Colonic mucosa (tissue), 4 donors: ENCODE results near the gene C19orf44. TPM values are rescaled to one million over a fixed set of nuclear protein-coding genes. Genes with fewer than 3 reads are reported as not detected.

Experiments used
- DNase-seq: peaks from one replicate; pipeline ENCODE4 v3.0.0-alpha.2; 2020
- H3K27ac ChIP-seq: fragments of 200-600 bp; one replicate; pipeline ENCODE4 v1.8.0; 2021
- H3K27me3 ChIP-seq: fragments of 200-600 bp; one replicate; pipeline ENCODE4 v1.8.0; 2021
- H3K36me3 ChIP-seq: fragments of 200-600 bp; one replicate; pipeline ENCODE4 v1.8.0; 2021
- H3K4me1 ChIP-seq: fragments of 200-600 bp; one replicate; pipeline ENCODE4 v1.8.0; 2021; ENCODE audit warnings: mild to moderate bottlenecking
- H3K4me3 ChIP-seq: fragments of 200-600 bp; one replicate; pipeline ENCODE4 v1.8.0; 2021
- H3K9ac ChIP-seq, 2 donors: one replicate each; pipeline ENCODE4 v1.7.0; 2013; ENCODE audit warnings: control low read depth in 2 of 2, low read depth in 2 of 2, low read length in 2 of 2
- H3K9me3 ChIP-seq: fragments of 200-600 bp; one replicate; pipeline ENCODE4 v1.8.0; 2021
- CTCF ChIP-seq: fragments of 200-600 bp; IDR thresholded peaks from one replicate; pipeline ENCODE4 v1.8.0; 2022; ENCODE audit warnings: antibody characterized with exemption, mild to moderate bottlenecking
- intact Hi-C: fragments of 100-400 bp; cut with DNase I; formaldehyde crosslinking; loops from one replicate; pipeline ENCODE4 v1.14.1; 2022
- total RNA-seq, 2 donors: library from RNA; stranded (reverse); fragmentation: NEBNext Ultra II Directional in 1 of 2; extraction: Animal tissue kit (Norgen Biotek cat#: 25700) in 1 of 2; gene quantifications; one replicate each; pipeline ENCODE4 v1.2.1, GENCODE V29; 2021
- donor health status: healthy.
- donor health status: DM: no; HTN: no; CAD: no.
- donor health status: DM: no; HTN: no; CAD: no.

Gene C19orf44
- total RNA-seq, 2 donors from 2014 or later, result 2.4 to 3.2 TPM

DNA sequence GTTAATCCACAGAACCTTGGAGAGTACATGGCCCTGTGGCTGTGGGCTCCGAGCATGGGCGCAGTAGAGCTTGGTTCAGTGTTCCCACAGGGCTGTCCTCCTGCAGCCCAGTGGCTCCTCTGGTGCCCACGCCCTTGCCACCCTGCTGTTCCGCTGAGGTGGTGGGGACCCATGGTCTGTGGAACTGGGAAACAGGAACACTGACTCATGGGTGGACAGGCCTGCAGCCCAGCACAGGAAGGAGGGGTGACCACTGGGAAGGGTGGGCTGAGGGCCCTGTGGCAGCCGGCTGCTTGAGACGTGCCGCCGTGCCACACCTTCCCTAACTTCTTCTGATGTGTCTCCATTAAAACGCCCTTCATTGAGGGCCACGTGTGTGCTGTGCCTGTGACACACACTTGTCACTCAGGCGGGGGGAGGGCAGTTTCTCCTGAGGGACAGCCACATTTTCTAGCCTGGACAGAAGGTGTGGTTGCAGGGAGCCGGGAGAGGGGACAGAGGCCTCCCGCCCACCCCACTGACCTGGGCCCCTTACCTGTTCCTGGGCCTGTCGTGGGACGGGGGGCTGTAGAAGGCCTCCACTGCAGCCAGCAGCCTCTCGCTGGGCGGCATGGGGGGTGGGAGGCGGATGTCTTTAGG, 24.9 kb downstream of the C19orf44 start:
- H3K27me3 ChIP-seq, result no peaks in the 10 kb centered on the region
- no peaks in the 10 kb centered on the region for H3K4me1 ChIP-seq
- intact Hi-C loops, result no loop called here
- DNase-seq, result no peak
- no peaks in the 10 kb centered on the region for H3K9me3 ChIP-seq
- H3K36me3 ChIP-seq, result peaks cover 31% of the 10 kb centered on the region
- H3K27ac ChIP-seq, result no peak overlapping the region
- no peak overlapping the region for H3K9ac ChIP-seq
- TF ChIP-seq CTCF, result no peak
- no peak overlapping the region for H3K4me3 ChIP-seq

DNA sequence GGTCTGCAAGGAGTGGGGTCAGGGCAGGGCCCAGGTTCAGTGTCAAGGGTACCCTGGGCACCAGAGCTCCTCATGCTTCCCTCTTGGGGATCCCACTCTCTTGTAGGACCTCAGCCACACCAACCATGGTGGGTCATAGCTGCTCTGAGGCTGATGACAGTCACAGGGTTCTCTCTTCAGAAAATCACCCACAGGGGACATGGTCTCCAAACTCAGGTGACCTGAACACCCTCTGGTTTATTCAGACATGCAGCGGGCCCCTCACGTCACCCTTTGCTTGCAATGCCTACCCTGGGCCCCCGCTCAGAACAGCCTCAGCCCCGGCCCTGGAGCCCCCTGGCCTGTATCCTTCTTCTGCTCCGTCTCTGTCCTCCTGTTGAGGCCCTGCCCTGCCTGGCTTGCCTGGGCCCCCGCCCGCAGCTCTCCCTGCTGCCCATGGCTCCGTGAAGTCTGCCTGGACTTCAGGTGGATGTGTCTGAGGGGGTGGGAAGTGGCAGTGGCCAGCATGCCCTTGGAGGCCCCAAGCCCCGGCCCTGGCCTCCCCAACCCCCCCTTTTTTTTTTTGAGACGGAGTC, 25.6 kb downstream of the C19orf44 start:
- Histone ChIP-seq H3K4me3 (no peak overlapping the region), H3K27ac (no peak overlapping the region), H3K27me3 (no peaks in the 10 kb centered on the region), H3K9me3 (no peaks in the 10 kb centered on the region), H3K9ac (no peak overlapping the region), H3K36me3 (peaks cover 31% of the 10 kb centered on the region), H3K4me1 (no peaks in the 10 kb centered on the region)
- no peak for TF ChIP-seq CTCF
- intact Hi-C loops, result no loop called here
- no peak for DNase-seq

- no peaks in the 10 kb centered on the region for H3K27me3 ChIP-seq
- DNase-seq, result no peak
- no peaks in the 10 kb centered on the region for H3K4me1 ChIP-seq
- H3K27ac ChIP-seq, result no peak overlapping the region
- H3K4me3 ChIP-seq, result no peak overlapping the region
- peaks cover 33% of the 10 kb centered on the region for H3K36me3 ChIP-seq
- H3K9ac ChIP-seq, result no peak overlapping the region
- intact Hi-C loops, result no loop called here
- no peaks in the 10 kb centered on the region for H3K9me3 ChIP-seq
- no peak for TF ChIP-seq CTCF
These were observed 26.6 kb downstream of the C19orf44 start for GRCh38 chr19:16522559-16523377.

DNA sequence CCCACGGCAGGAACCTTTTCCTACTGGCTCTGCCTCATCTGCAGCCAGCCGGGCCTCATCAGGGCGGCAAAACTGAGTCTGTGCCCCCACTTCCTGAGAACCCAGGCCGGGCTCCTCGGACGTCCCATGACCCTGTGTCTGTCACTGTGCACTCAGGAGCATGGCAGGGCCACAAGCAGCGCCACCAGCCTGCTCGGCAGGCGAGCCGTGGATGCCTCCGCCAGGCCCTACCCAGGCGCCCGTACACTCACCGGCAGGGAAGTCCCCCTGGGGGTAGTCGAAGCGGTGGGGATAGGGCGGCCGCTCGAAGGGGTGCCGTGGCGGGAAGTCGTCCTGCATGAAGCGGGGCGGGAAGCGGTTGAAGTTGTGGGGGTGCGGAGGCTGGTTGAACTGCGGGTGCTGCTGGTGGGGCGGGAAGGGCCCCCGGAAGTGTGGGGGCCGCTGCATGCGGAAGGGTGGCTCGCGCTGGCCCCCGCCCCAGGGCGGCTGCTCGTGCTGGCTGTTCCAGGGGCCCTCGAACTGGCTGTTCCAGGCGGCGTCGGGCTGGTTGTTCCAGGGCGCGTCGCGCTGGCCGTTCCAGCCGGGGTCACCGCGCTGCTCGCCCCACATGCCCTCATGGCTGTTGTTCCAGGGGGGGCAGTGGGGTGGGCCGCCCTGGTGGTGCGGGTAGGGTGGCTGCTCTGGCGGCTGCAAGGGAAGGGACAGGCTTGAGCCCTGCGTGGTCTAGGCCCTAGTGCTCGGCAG, 29.0 kb downstream of the C19orf44 start:
- Histone ChIP-seq H3K36me3 (peaks cover 40% of the 10 kb centered on the region), H3K9ac (no peak overlapping the region), H3K4me3 (no peak overlapping the region), H3K9me3 (no peaks in the 10 kb centered on the region), H3K27ac (no peak overlapping the region), H3K27me3 (no peaks in the 10 kb centered on the region), H3K4me1 (no peaks in the 10 kb centered on the region)
- intact Hi-C loops, result no loop called here
- TF ChIP-seq CTCF, result no peak
- no peak for DNase-seq

DNA sequence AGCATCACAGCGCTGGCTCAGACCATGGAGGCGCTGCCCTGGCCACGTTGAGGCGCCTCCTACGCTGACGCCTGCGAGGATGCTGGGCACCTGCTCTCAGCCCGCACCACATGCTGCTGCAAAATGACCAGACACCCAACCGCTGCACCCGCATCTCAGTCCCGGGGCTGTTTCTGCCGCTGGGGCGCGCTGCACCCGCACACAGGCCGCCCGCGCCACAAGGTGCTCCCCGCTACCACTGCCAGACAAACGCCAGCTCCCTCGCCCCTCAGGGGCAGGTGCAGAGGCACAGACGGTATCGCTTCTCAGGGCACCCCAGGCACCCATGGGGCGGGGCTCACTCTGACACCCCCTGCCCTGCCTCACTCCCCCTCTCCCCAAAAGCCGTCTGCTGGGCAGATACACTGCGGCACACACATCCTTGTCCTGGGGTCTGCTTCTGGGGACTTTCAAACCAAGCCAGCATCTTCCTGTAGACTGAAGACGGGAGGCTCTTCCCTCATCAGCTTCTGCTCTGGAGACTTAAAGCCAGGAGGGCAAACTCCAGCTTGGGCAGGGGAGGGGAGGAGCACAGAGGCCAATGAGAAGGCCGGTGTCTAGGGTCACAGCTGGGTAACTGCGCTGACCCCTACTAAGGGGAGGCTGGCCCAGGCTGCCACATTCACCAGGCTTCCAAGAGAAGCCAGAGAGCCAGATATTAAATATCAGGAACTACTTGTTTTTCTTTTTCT, 29.7 kb downstream of the C19orf44 start:
- Histone ChIP-seq H3K4me3 (no peak overlapping the region), H3K27me3 (no peaks in the 10 kb centered on the region), H3K9me3 (no peaks in the 10 kb centered on the region), H3K27ac (no peak overlapping the region), H3K9ac (no peak overlapping the region), H3K4me1 (no peaks in the 10 kb centered on the region), H3K36me3 (peaks cover 44% of the 10 kb centered on the region)
- TF ChIP-seq CTCF, result no peak
- intact Hi-C loops, result no loop called here
- no peak for DNase-seq
